Lower lobe of right lung (tissue), 2 donors: Measurements from ENCODE around the gene SIK1. TPM values are rescaled to one million over a fixed set of nuclear protein-coding genes. Genes with fewer than 3 reads are reported as not detected.

Experiments
- ATAC-seq, 2 donors: fragments of 200-7000 bp; cut with Tn5 transposase; one replicate each; pipeline ENCODE4 v1.9.1; 2020 to 2022; ENCODE audit warnings: mild to moderate bottlenecking in 2 of 2, moderate library complexity in 2 of 2
- DNase-seq: peaks from one replicate; pipeline ENCODE4 v3.0.0-alpha.2; 2020
- H3K27ac ChIP-seq: fragments of 200-600 bp; one replicate; pipeline ENCODE4 v1.8.0; 2022
- H3K27me3 ChIP-seq: fragments of 200-600 bp; one replicate; pipeline ENCODE4 v1.8.0; 2022; ENCODE audit warnings: low read depth
- H3K36me3 ChIP-seq: fragments of 200-600 bp; one replicate; pipeline ENCODE4 v1.8.0; 2022; ENCODE audit warnings: mild to moderate bottlenecking
- H3K4me1 ChIP-seq: fragments of 200-600 bp; one replicate; pipeline ENCODE4 v1.8.0; 2022
- H3K4me3 ChIP-seq: fragments of 200-600 bp; one replicate; pipeline ENCODE4 v1.8.0; 2022; ENCODE audit warnings: mild to moderate bottlenecking
- H3K9me3 ChIP-seq: fragments of 200-600 bp; one replicate; pipeline ENCODE4 v1.8.0; 2022
- intact Hi-C: fragments of 100-400 bp; cut with DNase I; formaldehyde crosslinking; loops from one replicate; pipeline ENCODE4 v1.11.0; 2022
- total RNA-seq: library from RNA; stranded (reverse); fragmentation: NEBNext Ultra II Directional; extraction: Animal tissue kit (Norgen Biotek cat#: 25700); gene quantifications from one replicate; pipeline ENCODE4 v1.2.1, GENCODE V29; 2021
- TF ChIP-seq, protein P1 (sequence below): fragments of 200-600 bp; IDR thresholded peaks from one replicate; pipeline ENCODE4 v1.8.0; 2022; ENCODE audit warnings: antibody characterized with exemption, mild to moderate bottlenecking
- donor health status: DM: no; HTN: yes; CAD: no; lungs with severe emphysema.

The SIK1 gene
- total RNA-seq, 1 donor from 2014 or later, result 30.1 TPM

DNA sequence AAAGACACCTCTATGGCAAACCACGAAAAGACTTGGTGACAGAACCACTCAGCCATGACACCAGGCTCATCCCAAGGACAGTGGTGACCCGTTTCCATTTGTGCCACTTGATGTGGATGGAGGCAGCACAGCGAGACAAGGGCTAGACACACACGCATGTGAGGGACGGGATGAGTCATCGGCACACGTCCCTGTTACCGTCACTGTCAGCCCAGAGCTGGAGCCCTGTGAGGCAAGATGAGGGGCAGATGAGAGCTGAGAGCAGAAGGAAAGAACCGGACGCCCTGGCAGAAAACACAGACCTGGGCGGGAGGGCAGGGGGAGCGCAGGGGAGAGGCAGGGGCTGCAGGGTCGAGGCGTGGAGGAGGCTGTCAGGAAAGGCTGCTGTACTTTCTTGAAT is 57.8 kb downstream of the SIK1 start:
- DNase-seq (no peak), ATAC-seq (no peak)
- H3K27ac ChIP-seq, result no peak overlapping the region
- no peaks in the 10 kb centered on the region for H3K4me1 ChIP-seq
- H3K4me3 ChIP-seq, result no peak overlapping the region
- TF ChIP-seq, protein P1, sequence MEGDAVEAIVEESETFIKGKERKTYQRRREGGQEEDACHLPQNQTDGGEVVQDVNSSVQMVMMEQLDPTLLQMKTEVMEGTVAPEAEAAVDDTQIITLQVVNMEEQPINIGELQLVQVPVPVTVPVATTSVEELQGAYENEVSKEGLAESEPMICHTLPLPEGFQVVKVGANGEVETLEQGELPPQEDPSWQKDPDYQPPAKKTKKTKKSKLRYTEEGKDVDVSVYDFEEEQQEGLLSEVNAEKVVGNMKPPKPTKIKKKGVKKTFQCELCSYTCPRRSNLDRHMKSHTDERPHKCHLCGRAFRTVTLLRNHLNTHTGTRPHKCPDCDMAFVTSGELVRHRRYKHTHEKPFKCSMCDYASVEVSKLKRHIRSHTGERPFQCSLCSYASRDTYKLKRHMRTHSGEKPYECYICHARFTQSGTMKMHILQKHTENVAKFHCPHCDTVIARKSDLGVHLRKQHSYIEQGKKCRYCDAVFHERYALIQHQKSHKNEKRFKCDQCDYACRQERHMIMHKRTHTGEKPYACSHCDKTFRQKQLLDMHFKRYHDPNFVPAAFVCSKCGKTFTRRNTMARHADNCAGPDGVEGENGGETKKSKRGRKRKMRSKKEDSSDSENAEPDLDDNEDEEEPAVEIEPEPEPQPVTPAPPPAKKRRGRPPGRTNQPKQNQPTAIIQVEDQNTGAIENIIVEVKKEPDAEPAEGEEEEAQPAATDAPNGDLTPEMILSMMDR, result no peak
- intact Hi-C loops, result no loop called here
- no peaks in the 10 kb centered on the region for H3K27me3 ChIP-seq
- H3K36me3 ChIP-seq, result no peaks in the 10 kb centered on the region
- no peaks in the 10 kb centered on the region for H3K9me3 ChIP-seq

DNA sequence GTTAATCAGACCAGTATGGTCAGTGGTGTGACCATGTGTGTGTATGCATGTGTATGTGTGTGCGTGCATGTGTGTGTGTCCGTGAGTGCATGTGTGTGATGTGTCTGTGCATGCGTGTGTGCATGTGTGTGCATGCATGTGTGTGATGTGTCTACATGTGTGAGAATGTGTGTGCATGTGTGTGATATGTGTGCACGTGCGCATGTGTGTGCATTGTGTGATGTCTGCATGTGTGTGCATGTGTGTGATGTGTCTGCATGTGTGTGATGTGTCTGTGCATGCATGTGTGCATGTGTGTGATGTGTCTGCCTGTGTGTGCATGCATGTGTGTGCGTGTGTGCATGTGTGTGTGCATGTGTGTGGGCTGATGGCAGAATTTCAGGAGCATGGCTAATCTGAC is 58.2 kb downstream of the SIK1 start:
- DNase-seq (no peak), ATAC-seq (no peak)
- no peaks in the 10 kb centered on the region for H3K9me3 ChIP-seq
- H3K4me3 ChIP-seq, result no peak overlapping the region
- H3K4me1 ChIP-seq, result no peaks in the 10 kb centered on the region
- no peaks in the 10 kb centered on the region for H3K36me3 ChIP-seq
- no peak overlapping the region for H3K27ac ChIP-seq
- intact Hi-C loops, result no loop called here
- TF ChIP-seq, protein P1, result no peak
- no peaks in the 10 kb centered on the region for H3K27me3 ChIP-seq

DNA sequence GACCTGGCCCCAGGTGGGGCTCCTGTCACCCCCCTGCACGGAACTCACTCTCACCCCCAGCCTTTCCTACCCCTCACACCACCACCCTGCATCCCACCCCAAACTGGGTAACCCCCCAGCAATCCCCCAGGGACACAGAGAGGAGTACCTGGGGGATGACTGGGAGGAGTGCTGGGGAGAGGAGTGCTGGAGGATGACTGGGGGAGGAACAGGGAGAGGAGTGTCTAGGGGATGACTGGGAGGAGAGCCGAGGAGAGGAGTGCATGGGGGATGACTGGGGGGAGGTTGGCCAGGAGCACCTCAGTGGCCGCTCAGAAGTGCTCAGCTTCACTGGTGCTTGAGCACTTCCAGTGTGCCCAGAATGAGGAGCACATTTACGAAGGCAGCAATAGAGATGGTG is 59.1 kb downstream of the SIK1 start:
- Histone ChIP-seq H3K36me3 (no peaks in the 10 kb centered on the region), H3K4me3 (no peak overlapping the region), H3K4me1 (peaks cover 7% of the 10 kb centered on the region), H3K9me3 (no peaks in the 10 kb centered on the region), H3K27ac (no peak overlapping the region), H3K27me3 (no peaks in the 10 kb centered on the region)
- DNase-seq (no peak), ATAC-seq (no peak)
- intact Hi-C loops, result no loop called here
- TF ChIP-seq, protein P1, result no peak

DNA sequence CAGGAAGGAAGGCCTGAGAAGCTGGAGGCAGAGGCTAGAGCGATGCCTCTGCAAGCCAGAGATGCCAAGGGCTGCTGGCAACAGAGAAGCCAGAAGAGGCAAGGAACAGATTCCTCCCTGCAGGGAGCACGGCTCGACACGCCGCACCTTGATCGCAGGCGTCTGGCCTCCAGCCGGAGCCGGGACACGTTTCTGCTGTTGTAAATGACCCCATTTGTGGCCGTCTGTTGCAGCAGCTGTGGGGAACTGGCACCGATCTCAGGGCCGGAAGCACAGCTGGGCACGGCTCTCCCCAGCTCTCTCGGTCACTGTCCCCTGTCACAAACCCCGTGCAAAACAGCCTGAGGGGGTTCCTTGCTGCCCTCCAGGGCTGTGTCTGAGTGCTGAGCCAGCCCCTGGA is 59.6 kb downstream of the SIK1 start:
- intact Hi-C loops, result no loop called here
- Histone ChIP-seq H3K9me3 (no peaks in the 10 kb centered on the region), H3K36me3 (no peaks in the 10 kb centered on the region), H3K4me1 (peaks cover 13% of the 10 kb centered on the region), H3K27me3 (no peaks in the 10 kb centered on the region), H3K27ac (no peak overlapping the region), H3K4me3 (no peak overlapping the region)
- TF ChIP-seq, protein P1, result no peak
- ATAC-seq (no peak), DNase-seq (no peak)

DNA sequence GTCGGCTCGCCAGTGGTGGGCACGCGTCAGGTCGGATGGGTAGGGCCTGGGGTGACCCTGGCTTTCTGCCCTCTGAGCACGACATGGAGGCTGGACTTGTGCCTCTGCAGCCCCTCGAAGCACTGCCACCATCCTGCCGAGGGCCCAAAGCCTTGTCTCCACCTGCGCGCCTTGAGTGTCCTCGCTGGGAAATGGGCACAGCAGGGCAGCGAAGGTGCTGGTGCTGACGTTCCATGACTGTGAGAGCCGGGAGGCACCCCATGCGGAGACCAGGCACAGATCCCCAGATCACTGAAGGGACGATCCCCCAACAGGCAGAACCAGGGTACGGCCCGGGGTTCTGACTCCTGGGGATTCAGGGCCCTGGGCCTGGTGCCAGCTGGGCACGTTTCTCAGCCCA is 60.3 kb downstream of the SIK1 start:
- DNase-seq, result no peak
- Histone ChIP-seq H3K9me3 (no peaks in the 10 kb centered on the region), H3K27me3 (no peaks in the 10 kb centered on the region), H3K4me1 (peaks cover 18% of the 10 kb centered on the region), H3K36me3 (no peaks in the 10 kb centered on the region), H3K27ac (no peak overlapping the region), H3K4me3 (no peak overlapping the region)
- no peak for ATAC-seq
- TF ChIP-seq, protein P1, result no peak
- intact Hi-C loops, result no loop called here
